K562 (cell line): ENCODE measurements around the gene PLD1. TPM values are rescaled to one million over a fixed set of nuclear protein-coding genes. Genes with fewer than 3 reads are reported as not detected.

ENCODE experiments used
- ATAC-seq: fragments of 200-7000 bp; cut with Tn5 transposase; 3 replicates; pipeline ENCODE4 v1.9.1; 2020; ENCODE audit warnings: moderate library complexity
- BruUV-seq: library from RNA; stranded (reverse); fragments of 400-500 nt; replicated peaks from 2 replicates; lab custom pipeline; 2021; lab: Mats Ljungman, UMichigan
- CTCF ChIA-PET: fragments of 300-600 bp; formaldehyde crosslinking; extraction: SDS; loops from one replicate; lab custom pipeline; 2021; ENCODE audit warnings: low intra/inter-chr PET ratio; lab: Yijun Ruan, JAX
- POLR2A ChIA-PET: fragments of 300-600, 350-650 bp; sonication (Branson Sonifier 250); formaldehyde crosslinking; extraction: SDS; loops from one replicate; lab custom pipeline; 2021; ENCODE audit warnings: antibody characterized with exemption, inconsistent platforms; lab: Yijun Ruan, JAX
- DNase-seq, 4 experiments: peaks; one replicate each; pipeline versions ENCODE4 v3.0.0 to v3.0.0-alpha.2; 2011 to 2018; ENCODE audit warnings: low spot score in 3 of 4, mixed read lengths in 3 of 4; ENCODE audit errors: extremely low read depth in 1 of 4
- FAIRE-seq: peaks from 2 replicates; lab custom pipeline; 2011; peaks lifted over from hg19 to GRCh38; lab: Jason Lieb, UNC
- H2AFZ ChIP-seq: 2 replicates; pipeline ENCODE4 v1.6.0; 2011; ENCODE audit warnings: low read depth, low read length, control low read depth, inconsistent platforms
- H3K27ac ChIP-seq: fragments of 200-600 bp; 3 replicates; pipeline ENCODE4 v1.8.0; 2011; ENCODE audit warnings: low read depth, mild to moderate bottlenecking, control low read depth, inconsistent platforms, low read length, moderate library complexity, mixed read lengths; ENCODE audit errors: extremely low read depth
- H3K27me3 ChIP-seq, 2 experiments: fragments of 300-600 bp in 1 of 2; 2 replicates in 1 of 2; 3 replicates in 1 of 2; pipeline versions ENCODE4 v1.6.0 to v1.8.0; 2011; ENCODE audit warnings: inconsistent platforms in 2 of 2, low read length in 2 of 2, mild to moderate bottlenecking in 1 of 2, mixed read lengths in 1 of 2, moderate library complexity in 1 of 2; ENCODE audit not compliant: control insufficient read depth in 2 of 2, insufficient read depth in 2 of 2
- H3K36me3 ChIP-seq: fragments of 300-600 bp; 3 replicates; pipeline ENCODE4 v1.8.0; 2011; ENCODE audit warnings: mild to moderate bottlenecking, low read length, inconsistent platforms; ENCODE audit not compliant: control insufficient read depth, insufficient read depth
- H3K4me1 ChIP-seq, 2 experiments: fragments of 200-600 bp in 1 of 2; replicated peaks in 1 of 2; 2 replicates in 1 of 2; 3 replicates in 1 of 2; pipeline versions ENCODE4 v1.5.1 to v1.8.0; 2011; ENCODE audit warnings: inconsistent platforms in 2 of 2, low read length in 2 of 2, mild to moderate bottlenecking in 1 of 2, mixed read lengths in 1 of 2, moderate library complexity in 1 of 2; ENCODE audit not compliant: control insufficient read depth in 2 of 2, insufficient read depth in 2 of 2
- H3K4me2 ChIP-seq: 2 replicates; pipeline ENCODE4 v1.6.1; 2011; ENCODE audit warnings: low read length, control low read depth, inconsistent platforms, mixed read lengths; ENCODE audit not compliant: insufficient read depth
- H3K4me3 ChIP-seq: fragments of 200-600 bp; sonication (generic), shearing (Covaris generic); 2 replicates; pipeline ENCODE4 v1.5.1; 2016; ENCODE audit warnings: control low read depth, inconsistent platforms
- H3K79me2 ChIP-seq: fragments of 200-600 bp; 3 replicates; pipeline ENCODE4 v1.8.0; 2011; ENCODE audit warnings: low read length, inconsistent platforms; ENCODE audit not compliant: control insufficient read depth, insufficient read depth
- H3K9ac ChIP-seq, 2 experiments: 2 replicates each; pipeline versions ENCODE4 v1.6.0 to v1.6.1; 2011; ENCODE audit warnings: low read depth in 2 of 2, low read length in 2 of 2, control low read depth in 1 of 2, inconsistent platforms in 1 of 2, mild to moderate bottlenecking in 1 of 2, mixed read lengths in 1 of 2; ENCODE audit not compliant: insufficient read depth in 1 of 2
- H3K9me1 ChIP-seq: one replicate; pipeline ENCODE4 v1.6.0; 2011; ENCODE audit warnings: inconsistent platforms, mild to moderate bottlenecking, low read length, moderate library complexity; ENCODE audit not compliant: control insufficient read depth, insufficient read depth
- H3K9me3 ChIP-seq: replicated peaks from 2 replicates; pipeline ENCODE4 v1.5.1; 2011; ENCODE audit warnings: low read depth, low read length, inconsistent platforms; ENCODE audit not compliant: control insufficient read depth, insufficient read depth
- H4K20me1 ChIP-seq: replicated peaks from 2 replicates; pipeline ENCODE4 v1.6.1; 2011; ENCODE audit warnings: low read length, inconsistent platforms, mixed read lengths; ENCODE audit not compliant: control insufficient read depth, insufficient read depth
- CBFB ChIP-seq: sonication (generic); formaldehyde crosslinking; IDR thresholded peaks from 2 replicates; pipeline ENCODE4 v1.4.0; 2020; ENCODE audit warnings: mild to moderate bottlenecking, missing genetic modification reagents
- FOXA1 ChIP-seq: fragments of 450-650 bp; IDR thresholded peaks from 2 replicates; pipeline ENCODE4 v1.6.1; 2016; ENCODE audit warnings: mild to moderate bottlenecking, borderline replicate concordance
- KLF6 ChIP-seq: fragments of 250-450 bp; sonication (Bioruptor Pico); IDR thresholded peaks from 2 replicates; pipeline ENCODE4 v1.4.0; 2020; ENCODE audit warnings: mild to moderate bottlenecking, moderate library complexity, borderline replicate concordance
- NFYB ChIP-seq: IDR thresholded peaks from 2 replicates; pipeline ENCODE4 v1.6.1; 2011; ENCODE audit warnings: mild to moderate bottlenecking, moderate library complexity; ENCODE audit not compliant: insufficient read length; ENCODE audit errors: extremely low read depth
- SRSF1 ChIP-seq: fragments of 200-400 bp; formaldehyde crosslinking; IDR thresholded peaks from 2 replicates; pipeline ENCODE4 v1.6.1; 2017; ENCODE audit warnings: mild to moderate bottlenecking, low read depth, low read length, moderate library complexity
- TOE1 ChIP-seq, 2 experiments: fragments of 450-650 bp in 1 of 2; sonication (generic) in 1 of 2; formaldehyde crosslinking in 1 of 2; IDR thresholded peaks; 2 replicates each; pipeline versions ENCODE4 v1.7.1 to v1.8.0; 2016 to 2022; ENCODE audit warnings: borderline replicate concordance in 2 of 2, mild to moderate bottlenecking in 2 of 2, antibody characterized with exemption in 1 of 2, inconsistent platforms in 1 of 2, low read depth in 1 of 2, missing genetic modification reagents in 1 of 2, moderate library complexity in 1 of 2
- YY1 ChIP-seq, 3 experiments: IDR thresholded peaks; 2 replicates each; pipeline ENCODE4 v1.6.1; 2011; ENCODE audit warnings: low read length in 2 of 3, mild to moderate bottlenecking in 2 of 3, moderate library complexity in 2 of 3, borderline replicate concordance in 1 of 3, control low read depth in 1 of 3, low read depth in 1 of 3; ENCODE audit not compliant: insufficient read depth in 3 of 3, insufficient replicate concordance in 2 of 3, control insufficient read depth in 1 of 3, insufficient read length in 1 of 3; ENCODE audit errors: extremely low read depth in 1 of 3
- ZBTB17 ChIP-seq: fragments of 450-650 bp; formaldehyde crosslinking; IDR thresholded peaks from 2 replicates; pipeline ENCODE4 v1.4.0; 2020; ENCODE audit warnings: mild to moderate bottlenecking
- ZNF77 ChIP-seq: fragments of 250-450 bp; sonication (Bioruptor Pico); IDR thresholded peaks from 2 replicates; pipeline ENCODE4 v1.5.0; 2020
- WGBS: fragments of 100-300 bp; shearing (Covaris generic); methylation state at CpG from one replicate; pipeline ENCODE4 v1.1.6; 2016; ENCODE audit warnings: low coverage, mixed read lengths; ENCODE audit not compliant: insufficient coverage; ENCODE audit errors: missing lambda C conversion rate; 5-methylcytosine and 5-hydroxymethylcytosine counted together
- in situ Hi-C: fragments of 300-500 bp; cut with MboI; formaldehyde crosslinking; loops from 4 replicates; pipeline ENCODE4 v1.15.0; 2018; ENCODE audit warnings: inconsistent platforms, mixed read lengths
- intact Hi-C: fragments of 100-400 bp; cut with micrococcal nuclease; formaldehyde crosslinking; loops from 2 replicates; pipeline ENCODE4 v1.14.2; 2022
- polyA plus RNA-seq, 8 experiments: library from polyadenylated mRNA; depleted of rRNA in 4 of 8; stranded (reverse) in 5 of 8; unstranded in 3 of 8; fragments of >200 nt; fragmentation: Nextera tagmentation in 2 of 8; fragmentation: Illumina TruSeq in 1 of 8; extraction: Ambion mirVana in 2 of 8; extraction: Trizol in 1 of 8; gene quantifications; 2 replicates each; pipeline versions ENCODE4 v1.2.1 to v1.2.3, GENCODE V29; 2011 to 2014; ENCODE audit warnings: inconsistent platforms in 1 of 8, missing spikeins in 1 of 8
- total RNA-seq, 7 experiments: library from RNA; depleted of rRNA in 6 of 7; stranded (reverse); fragments of >200 nt in 6 of 7; fragmentation: Illumina TruSeq in 2 of 7; extraction: Trizol in 2 of 7; gene quantifications; 2 replicates each; pipeline versions ENCODE4 v1.2.1 to v1.2.3, GENCODE V29; 2011 to 2021; ENCODE audit warnings: low replicate concordance in 1 of 7
- TF ChIP-seq, protein P1 (sequence below): sonication (generic); formaldehyde crosslinking; IDR thresholded peaks from 2 replicates; pipeline ENCODE4 v1.8.0; 2022; ENCODE audit warnings: missing genetic modification reagents, mild to moderate bottlenecking, borderline replicate concordance
- TF ChIP-seq, protein P2 (sequence below): fragments of 450-650 bp; IDR thresholded peaks from 2 replicates; pipeline ENCODE4 v1.6.1; 2016; ENCODE audit warnings: antibody characterized with exemption

Gene PLD1
- total and polyA plus RNA-seq, 9 of the 15 experiments (the other 6 are each of a cell fraction or from before 2014, with no cell fraction given) = 8.4 to 26.1 (median 18.6) TPM

DNA sequence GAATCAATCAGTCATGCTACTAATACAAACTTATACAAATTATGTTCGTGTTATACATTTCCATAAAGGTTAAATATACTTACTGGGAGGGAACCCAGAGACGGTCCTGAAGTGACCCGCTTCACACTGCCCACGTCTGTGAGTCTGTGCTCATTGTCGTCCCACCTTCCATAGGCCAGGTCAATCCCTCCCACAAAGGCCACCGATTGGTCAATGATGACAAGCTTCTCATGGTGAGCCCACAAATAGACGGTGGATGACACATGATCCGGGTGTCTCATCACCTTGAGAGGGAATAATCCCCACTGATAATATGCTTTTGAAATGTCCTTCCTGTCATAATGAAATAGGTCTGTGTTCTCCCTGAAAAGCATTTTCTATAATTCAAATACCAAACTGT is 121.7 kb downstream of the PLD1 start:
- no peak overlapping the region for H3K27ac ChIP-seq
- no TSS peak for BruUV-seq
- ChIA-PET CTCF (no interaction called here), POLR2A (interaction anchor here (0.6 to 1.7 kb wide), 5 partner anchors 10 to 346 kb away, joined by 3 to 5 read pairs (median 3); no protein-coding TSS in a partner anchor)
- no peaks in the 10 kb centered on the region for H3K9me1 ChIP-seq
- FAIRE-seq (no peak), ATAC-seq (peak; percentile 72), DNase-seq (peak; percentile 9 to 13 (median 12))
- no peaks in the 10 kb centered on the region for H3K27me3 ChIP-seq
- H3K4me3 ChIP-seq = no peak overlapping the region
- H3K36me3 ChIP-seq = peaks cover 6% of the 10 kb centered on the region; the same call in 1 of the 3 replicates
- H3K4me1 ChIP-seq = no peaks in the 10 kb centered on the region; a peak in 1 of 5 replicates
- intact Hi-C loops (no loop called here), in situ Hi-C loops (no loop called here)
- peak; percentile 63 for TF ChIP-seq NFYB
- TF ChIP-seq FOXA1 = no peak
- 53% methylated on average over 8 of the region's 8 CpGs for WGBS
- H3K9me3 ChIP-seq = no peaks in the 10 kb centered on the region
- H2AFZ ChIP-seq = no peak overlapping the region
- H3K79me2 ChIP-seq = no peaks in the 10 kb centered on the region
- no peak overlapping the region for H3K9ac ChIP-seq
- H3K4me2 ChIP-seq = no peak overlapping the region
- H4K20me1 ChIP-seq = no peaks in the 10 kb centered on the region

DNA sequence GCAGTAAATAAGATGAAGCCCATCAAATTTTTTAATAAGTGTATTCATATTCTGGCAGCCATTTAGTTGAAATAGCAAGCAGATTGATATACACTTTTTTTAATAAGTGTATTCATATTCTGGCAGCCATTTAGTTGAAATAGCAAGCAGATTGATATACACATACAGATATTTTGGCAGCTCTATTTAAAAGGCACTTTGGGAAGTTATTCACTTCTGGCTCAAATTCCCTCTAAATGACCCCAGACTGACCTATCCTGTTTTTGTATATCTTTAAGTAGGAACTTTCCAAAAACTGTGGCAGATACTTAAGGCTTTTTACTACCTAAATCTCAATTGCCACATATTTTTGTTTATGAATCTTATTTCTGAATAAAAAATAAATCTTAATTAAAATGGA is 122.3 kb downstream of the PLD1 start:
- intact Hi-C loops = no loop called here
- H2AFZ ChIP-seq = no peak overlapping the region
- TF ChIP-seq, protein P1, sequence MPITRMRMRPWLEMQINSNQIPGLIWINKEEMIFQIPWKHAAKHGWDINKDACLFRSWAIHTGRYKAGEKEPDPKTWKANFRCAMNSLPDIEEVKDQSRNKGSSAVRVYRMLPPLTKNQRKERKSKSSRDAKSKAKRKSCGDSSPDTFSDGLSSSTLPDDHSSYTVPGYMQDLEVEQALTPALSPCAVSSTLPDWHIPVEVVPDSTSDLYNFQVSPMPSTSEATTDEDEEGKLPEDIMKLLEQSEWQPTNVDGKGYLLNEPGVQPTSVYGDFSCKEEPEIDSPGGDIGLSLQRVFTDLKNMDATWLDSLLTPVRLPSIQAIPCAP = no peak
- TF ChIP-seq SRSF1 = no peak
- TF ChIP-seq KLF6 = no peak
- no peak for TF ChIP-seq ZBTB17
- TF ChIP-seq ZNF77 (CRISPR knock-in tag) = no peak
- TF ChIP-seq CBFB = no peak
- TF ChIP-seq, protein P2, sequence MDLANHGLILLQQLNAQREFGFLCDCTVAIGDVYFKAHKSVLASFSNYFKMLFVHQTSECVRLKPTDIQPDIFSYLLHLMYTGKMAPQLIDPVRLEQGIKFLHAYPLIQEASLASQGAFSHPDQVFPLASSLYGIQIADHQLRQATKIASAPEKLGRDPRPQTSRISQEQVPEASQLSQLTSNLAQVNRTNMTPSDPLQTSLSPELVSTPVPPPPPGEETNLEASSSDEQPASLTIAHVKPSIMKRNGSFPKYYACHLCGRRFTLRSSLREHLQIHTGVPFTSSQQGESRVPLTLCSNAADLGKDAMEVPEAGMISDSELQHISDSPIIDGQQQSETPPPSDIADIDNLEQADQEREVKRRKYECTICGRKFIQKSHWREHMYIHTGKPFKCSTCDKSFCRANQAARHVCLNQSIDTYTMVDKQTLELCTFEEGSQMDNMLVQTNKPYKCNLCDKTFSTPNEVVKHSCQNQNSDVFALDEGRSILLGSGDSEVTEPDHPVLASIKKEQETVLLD = no peak
- TF ChIP-seq YY1 (IDR thresholded peaks at IDR 0.05; ENCODE audit: borderline replicate concordance in 1 of 3, control insufficient read depth in 1 of 3, extremely low read depth in 1 of 3, insufficient read depth in 3 of 3, insufficient read length in 1 of 3, insufficient replicate concordance in 2 of 3, low read depth in 1 of 3, low read length in 2 of 3) = no peak
- no peak for TF ChIP-seq TOE1 (IDR thresholded peaks at IDR 0.05; ENCODE audit: borderline replicate concordance)
- no peak for TF ChIP-seq TOE1 (CRISPR knock-in tag; IDR thresholded peaks at IDR 0.05; ENCODE audit: borderline replicate concordance, low read depth)
- TF ChIP-seq, all 486 proteins: peak for 0
- in situ Hi-C loops = no loop called here
- no TSS peak for BruUV-seq
- FAIRE-seq = no peak
- no peak overlapping the region for H3K9ac ChIP-seq
- no peak for DNase-seq
- ChIA-PET CTCF (no interaction called here), POLR2A (interaction anchor here (1.0 to 1.7 kb wide), 4 partner anchors 10 to 21 kb away, joined by 3 to 5 read pairs (median 3); no protein-coding TSS in a partner anchor)
- no peak overlapping the region for H3K4me3 ChIP-seq
- no peak overlapping the region for H3K27ac ChIP-seq
- peaks cover 6% of the 10 kb centered on the region; the same call in 1 of the 3 replicates for H3K36me3 ChIP-seq
- no peaks in the 10 kb centered on the region for H3K27me3 ChIP-seq
- no peak for ATAC-seq
- H3K9me3 ChIP-seq = no peaks in the 10 kb centered on the region
- H3K9me1 ChIP-seq = no peaks in the 10 kb centered on the region
- H4K20me1 ChIP-seq = no peaks in the 10 kb centered on the region
- no peaks in the 10 kb centered on the region; a peak in 1 of 5 replicates for H3K4me1 ChIP-seq
- no peak overlapping the region for H3K4me2 ChIP-seq
- H3K79me2 ChIP-seq = no peaks in the 10 kb centered on the region
